Hematopoietic multipotent progenitor cell treated with erythropoietin and hydrocortisone succinate and interleukin-3 and kit ligand, for 17 days (in vitro differentiated cells): ENCODE data around the gene IRGC.

Source experiments
- DNase-seq: peaks from one replicate; pipeline ENCODE4 v3.0.0-alpha.2; 2015; ENCODE audit warnings: low spot score

Gene IRGC

DNA sequence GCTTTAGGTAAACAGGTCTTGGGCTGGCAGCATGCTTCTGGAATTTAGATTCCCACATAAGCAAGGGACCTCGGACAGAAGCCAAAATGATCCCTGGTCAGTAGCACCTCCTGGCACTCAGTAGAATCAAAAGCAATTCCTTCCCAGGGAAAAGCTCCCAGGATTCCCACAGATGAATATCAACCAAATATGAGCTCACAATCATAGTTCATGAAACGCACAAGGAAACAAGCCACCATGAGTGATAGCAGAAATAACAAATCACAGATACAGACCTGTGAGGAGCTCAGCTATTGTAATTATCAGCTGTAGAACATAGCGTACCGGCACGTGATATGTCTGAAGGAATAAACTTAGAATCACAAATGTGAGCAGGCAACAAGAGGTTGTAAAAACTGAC, 24.1 kb upstream of the IRGC start:
- no peak for DNase-seq

DNA sequence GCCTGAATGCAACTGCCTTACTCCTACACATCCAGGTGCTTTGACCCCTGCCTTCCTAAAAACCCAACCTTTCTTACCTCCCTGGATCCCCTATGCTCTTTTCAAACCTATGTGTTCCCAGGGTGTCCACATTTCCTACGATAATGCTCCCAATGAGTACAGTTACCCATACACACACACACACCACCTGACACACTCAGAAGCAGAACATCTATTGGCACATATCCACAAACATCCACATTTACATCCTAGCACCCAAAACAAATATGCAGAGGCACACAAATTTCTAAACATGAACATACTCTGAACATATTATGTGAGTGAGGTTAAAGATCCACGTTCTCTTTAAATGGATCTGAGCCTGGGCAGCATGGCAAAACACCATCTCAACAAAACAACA, 23.5 kb upstream of the IRGC start:
- DNase-seq = no peak

DNA sequence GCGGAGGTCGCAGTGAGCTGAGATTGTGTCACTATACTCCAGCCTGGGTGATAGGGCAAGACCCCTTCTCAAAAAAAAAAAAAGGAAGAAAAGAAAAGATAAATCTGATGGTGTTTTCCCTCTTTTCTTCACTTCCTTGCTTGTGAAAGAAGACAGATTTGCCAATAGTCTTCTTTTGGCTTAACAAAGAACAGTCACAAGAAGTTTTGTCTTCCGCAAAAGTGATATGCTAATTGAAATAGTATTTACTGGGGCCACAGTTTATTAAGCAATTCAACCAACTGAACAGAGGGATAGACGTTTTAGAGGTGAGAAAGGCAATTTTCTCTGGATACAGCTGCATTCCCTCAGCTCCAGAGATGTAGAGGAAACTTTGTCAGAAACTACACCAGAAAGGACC, 23.0 kb upstream of the IRGC start:
- no peak for DNase-seq

DNA sequence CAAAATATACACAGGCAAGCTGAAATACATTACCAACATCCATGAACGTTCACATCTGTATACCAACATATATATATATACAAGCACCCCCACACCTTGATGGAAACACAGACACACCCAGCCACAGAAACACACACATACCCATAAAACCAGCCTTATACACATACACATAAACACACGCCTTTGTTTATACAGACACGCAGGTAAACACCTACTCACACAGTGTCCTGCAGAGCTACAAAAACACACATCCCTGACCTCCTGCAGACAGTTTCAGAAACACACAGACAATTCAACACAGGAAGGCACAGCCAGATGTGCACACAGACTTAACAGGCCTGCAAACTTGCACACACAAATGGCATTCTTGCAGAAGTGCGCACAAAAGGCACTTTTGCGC, 21.3 kb upstream of the IRGC start:
- DNase-seq = no peak

DNA sequence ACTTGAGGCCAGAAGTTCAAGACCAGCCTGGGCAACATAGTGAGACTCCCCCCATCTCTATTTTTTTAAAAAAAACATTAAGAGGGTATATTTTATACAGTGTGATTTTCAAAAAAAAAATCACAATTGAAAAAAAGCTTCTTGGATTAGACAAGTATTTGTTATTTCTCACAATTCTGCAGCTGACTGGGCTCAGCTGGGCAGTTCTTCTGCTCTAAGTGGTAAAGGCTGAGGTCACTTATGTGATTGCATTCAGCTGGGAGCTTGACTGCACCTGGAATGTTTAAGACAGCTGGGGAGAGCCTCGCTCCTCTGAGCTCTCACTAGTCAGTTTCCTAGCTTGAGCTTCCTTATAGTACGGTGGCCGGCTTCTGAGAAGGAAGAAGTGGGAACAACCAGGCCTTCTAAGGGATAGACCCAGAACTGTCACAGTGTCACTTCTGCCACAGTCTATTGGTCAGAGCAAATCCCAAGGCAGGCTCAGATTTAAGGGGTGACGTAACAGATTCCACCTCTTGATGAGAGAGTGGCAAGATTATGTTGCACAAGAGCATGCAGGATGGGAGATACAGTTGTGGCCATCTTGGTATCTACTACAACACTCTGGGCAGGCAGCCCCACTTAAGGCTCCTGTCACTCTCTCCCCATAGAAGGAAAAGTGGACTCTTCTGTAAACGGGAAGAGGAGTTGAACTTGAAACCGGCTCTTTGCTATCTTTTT, 19.7 kb upstream of the IRGC start:
- DNase-seq = no peak

DNA sequence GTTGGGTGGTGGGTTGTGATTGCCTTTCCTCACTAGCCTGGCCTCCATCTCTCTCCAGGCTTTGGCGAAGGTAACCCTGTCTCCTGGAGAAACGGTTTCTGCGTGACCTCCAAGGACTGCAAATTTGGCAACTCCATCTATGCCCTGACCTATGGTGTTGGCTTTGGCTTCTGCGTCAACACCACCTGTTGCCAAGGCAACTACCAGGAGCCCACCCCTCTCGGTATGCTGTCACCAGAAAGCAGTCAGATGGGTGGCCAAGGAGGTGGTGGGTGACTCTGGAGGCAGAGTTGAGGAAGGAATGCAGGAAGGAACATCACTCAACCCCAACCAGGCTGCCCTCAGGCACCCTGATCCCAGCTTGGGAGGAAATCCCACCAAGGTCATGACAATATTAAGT, 18.6 kb upstream of the IRGC start:
- no peak for DNase-seq

DNA sequence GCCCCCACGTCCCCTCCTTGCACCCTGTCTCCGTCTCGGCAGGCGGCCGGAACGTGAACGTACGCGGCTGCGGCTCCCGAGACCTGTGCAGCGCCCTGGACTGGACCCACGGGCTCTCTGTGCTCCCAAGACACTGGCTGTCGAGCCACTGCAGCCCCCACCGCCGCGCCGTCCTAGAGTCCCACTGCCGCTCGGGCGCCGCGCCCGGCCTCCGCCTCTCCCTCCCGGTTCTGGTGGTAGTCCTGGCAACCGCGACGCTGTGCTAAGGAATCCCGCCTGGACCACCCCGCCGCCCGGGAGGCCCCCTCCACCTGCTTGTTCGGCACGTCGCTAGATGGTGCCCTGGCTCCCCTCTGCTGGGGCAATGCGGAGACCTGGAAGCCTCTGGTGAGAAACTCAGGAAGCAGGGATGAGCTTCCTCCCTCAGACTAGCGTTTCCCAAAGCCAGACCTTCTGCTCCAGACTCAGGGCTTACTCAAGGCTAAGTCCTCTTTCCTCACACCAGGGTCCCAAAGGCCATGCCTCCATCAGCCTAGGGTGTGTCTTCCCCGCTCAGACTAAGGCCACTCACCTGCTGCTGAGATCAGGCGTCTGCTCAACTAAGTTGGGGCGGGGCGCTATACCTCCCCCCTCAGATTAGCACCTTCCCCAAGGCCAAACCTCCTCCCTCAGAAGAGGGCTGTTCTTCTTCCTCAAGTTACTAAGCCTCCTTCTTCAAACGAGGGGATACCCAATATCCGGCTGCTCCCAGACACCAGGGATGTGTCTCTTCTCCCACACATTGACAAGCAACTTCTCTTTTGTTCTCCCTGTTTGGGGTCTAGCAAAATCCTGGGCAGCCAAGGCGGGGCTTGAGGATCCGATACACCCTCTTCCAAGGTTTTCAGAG, 16.1 kb upstream of the IRGC start:
- DNase-seq = no peak

DNA sequence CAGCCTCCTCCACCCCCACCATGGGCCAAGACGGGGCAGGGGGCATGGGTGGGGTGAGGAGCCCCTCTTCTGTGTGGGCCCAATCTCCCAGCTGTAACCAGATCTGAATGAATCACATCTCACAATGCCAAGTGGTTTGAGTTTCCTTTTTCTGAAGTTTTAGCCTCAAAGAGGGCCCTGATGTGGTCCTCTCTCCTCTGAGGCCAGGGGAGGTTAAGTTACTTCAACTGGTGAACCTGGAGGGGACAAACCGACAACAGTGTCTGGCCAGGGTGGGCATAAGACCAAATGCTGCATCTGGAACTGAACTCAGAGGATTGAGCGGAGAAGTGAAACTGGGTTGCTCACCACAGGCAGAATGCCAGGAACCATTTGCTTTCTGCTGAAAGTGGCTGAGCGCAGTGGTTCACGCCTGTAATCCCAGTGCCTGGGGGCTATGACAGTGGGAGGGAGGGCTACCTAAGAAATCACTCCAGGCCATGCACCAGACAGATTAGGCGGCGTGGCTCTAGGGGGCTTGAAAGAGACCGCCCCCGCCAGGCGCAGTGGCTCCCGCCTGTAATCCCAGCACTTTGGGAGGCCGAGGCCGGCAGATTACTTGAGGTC, 15.4 kb upstream of the IRGC start:
- no peak for DNase-seq

DNA sequence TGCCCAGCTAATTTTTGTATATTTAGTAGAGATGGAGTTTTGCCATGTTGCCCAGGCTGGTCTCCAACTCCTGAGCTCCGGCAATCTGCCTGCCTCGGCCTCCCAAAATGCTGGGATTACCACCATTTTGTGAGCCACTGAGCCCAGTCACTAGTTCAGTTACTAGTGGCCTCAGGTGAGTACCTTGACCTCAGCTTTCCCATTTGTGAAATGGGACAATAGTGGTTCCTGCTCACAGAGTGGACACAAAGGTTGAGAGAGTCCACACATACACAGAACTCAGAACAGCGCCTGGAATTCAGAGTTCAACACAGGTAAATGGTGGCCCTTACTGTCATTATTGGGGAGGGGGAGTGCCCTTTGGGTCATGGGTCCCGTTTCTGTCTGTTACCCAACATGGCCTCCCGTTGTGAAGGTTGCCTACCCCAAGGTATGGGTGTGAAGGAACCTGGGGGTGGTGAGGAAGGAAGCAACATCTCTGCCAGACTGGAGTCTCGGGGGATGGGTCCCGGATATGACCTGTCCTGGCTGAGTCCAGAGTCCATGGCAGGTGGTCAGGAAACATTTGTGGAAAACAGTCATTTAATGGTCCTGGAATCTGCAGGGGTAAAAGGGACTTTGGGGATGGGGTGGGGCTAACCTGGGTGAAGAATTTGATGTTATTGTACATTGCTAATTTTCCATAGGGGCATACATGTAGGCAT, 11.7 kb upstream of the IRGC start:
- DNase-seq = no peak

DNA sequence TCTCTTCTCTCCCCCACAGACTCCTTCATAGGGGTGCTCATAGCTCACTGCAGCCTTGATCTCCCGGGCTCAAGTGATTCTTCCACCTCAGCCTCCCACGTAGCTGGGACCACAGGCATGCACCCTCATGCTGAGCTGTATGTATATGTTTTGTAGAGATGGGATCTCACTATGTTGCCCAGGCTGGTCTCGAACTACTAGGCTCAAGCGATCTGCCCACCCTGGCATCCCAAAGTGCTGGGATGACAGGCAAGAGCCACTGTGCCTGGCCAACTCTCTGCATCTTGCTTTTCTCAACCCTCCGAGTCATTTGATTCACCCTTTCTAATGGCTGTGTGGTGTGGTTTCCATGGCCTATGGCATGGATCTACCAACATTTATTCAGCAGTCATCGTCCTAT, 10.1 kb upstream of the IRGC start:
- DNase-seq = no peak

DNA sequence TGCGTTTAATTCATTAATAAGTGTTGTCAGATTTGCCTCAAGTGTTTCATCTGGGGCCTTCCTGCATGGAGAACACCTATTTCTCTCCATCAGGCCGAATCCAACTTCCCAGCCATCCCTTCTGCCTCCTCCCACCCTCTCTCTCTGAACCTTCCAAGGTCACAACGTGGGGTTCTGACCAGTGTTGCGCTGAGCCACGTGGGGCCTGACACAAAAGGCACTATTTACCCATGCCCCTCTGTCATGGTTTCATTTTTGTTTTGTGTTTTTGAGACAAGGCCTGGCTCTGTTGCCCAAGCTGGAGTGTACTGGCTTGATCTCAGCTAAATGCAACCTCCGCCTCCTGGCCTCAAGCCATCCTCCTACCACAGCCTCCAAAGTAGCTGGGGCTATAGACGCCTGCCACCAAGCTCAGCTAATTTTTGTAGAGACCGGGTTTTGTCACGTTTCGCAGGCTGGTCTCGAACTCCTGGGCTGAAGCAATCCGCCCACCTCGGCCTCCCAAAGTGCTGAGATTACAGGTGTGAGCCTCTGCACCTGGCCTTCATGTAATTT, 8.6 kb upstream of the IRGC start:
- DNase-seq = no peak

DNA sequence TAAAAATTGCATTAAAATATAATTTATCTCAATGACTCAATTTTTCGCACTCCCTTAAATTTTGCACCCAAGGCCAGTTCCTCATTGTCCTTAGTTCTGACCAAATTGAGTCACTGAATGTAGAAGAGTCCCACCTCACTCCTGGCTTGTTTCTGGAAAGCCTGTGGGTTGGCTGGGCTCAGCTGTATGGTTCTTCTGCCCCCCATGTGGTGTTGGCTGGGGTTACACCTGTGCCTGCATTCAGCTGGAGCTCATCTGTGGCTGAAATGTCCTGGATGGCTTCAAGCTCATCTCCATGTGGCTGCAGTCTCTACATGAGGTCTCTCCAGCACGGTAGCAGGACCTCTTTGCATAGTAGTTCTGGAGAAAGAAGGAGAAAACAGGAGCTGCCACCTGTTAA, 7.2 kb upstream of the IRGC start:
- no peak for DNase-seq

DNA sequence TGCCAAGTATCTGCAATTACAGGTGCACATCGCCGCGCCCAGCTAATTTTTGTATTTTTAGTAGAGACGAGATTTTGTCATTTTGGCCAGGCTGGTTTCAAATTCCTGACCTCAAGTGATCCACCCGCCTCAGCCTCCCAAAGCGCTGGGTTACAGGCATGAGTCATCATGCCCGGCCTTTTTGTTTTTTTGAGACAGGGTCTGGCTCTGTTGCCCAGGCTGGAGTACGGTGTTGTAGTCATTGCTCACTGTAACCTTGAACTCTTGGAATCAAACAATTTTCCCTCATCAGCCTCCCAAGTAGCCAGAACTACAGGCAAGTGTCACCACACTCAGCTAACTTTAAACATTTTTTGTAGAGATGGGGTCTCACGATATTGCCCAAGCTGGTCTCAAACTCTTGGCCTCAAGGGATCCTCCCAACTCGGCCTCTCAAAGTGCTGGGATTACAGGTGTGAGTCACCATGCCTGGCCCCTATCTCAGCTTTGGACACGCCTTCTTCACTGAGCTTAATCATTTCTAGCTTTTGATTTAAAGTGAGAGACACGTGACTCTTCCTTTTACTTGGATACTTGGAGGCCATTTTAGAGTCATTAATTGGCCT, 4.0 kb upstream of the IRGC start:
- DNase-seq = no peak

DNA sequence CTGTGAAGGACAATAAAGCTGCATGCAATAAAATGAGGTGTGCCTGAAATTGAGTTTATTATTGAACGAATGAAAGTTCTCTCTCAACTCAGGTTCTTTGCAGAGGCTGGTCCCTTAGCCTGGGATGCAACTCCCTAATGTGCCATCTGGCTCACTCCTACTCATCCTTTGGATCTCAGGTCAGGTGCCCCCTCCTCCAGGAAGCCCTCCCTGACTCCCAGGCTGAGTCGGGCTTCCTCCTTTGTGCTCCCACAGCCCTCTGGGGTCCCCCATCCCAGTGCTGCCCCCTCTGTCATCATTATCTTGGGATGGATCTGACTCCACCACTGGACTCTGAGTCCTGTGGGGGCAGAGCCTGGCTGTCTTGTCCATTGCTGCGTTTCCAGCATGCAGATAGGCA, 2.7 kb upstream of the IRGC start:
- DNase-seq = no peak

DNA sequence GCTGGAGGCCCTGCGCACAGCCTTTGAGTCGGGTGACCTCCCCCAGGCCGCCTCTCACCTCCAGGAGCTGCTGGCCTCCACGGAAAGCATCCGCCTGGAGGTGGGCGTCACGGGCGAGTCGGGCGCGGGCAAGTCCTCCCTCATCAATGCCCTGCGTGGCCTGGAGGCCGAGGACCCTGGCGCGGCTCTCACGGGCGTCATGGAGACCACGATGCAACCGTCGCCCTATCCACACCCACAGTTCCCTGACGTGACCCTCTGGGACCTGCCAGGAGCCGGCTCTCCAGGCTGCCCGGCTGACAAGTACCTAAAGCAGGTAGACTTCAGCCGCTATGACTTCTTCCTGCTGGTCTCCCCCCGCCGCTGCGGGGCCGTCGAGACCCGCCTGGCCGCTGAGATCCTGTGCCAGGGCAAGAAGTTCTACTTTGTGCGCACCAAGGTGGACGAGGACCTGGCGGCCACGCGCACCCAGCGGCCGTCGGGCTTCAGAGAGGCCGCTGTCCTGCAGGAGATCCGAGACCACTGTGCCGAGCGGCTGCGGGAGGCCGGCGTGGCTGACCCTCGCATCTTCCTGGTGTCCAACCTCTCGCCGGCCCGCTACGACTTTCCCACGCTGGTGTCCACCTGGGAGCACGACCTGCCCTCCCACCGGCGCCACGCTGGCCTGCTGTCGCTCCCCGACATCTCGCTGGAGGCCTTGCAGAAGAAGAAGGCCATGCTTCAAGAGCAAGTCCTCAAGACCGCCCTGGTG, 2.9 kb downstream of the IRGC start:
- DNase-seq = no peak

DNA sequence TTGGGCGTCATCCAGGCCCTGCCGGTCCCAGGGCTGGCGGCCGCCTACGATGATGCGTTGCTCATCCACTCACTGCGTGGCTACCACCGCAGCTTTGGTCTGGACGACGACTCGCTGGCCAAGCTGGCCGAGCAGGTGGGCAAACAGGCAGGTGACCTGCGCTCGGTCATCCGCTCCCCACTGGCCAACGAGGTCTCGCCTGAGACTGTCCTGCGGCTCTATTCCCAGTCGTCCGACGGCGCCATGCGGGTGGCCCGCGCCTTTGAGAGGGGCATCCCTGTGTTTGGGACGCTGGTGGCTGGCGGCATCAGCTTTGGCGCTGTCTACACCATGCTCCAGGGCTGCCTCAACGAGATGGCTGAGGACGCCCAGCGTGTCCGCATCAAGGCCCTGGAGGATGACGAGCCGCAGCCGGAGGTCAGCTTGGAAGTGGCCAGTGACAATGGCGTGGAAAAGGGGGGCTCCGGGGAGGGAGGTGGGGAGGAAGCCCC, 3.5 kb downstream of the IRGC start:
- no peak for DNase-seq

DNA sequence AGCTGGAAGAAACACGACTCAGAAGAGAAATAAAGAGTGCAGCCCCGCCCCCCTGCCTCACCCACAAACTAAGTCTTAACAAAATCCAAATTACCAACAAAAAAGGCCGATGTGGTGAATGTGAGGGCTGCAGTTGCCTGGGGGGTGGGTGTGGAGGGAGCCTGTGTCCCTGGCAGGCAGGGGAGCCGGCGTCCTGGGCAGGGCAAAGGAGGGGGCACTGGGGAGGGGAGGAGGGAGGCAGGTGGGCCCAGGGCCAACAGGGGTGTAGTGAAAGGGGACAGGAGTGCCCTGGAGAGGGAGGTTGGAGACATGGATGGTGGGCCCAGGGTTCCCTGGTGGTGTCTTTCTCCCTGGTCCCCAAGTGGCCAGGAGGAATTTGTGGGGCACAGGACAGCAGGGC, 4.0 kb downstream of the IRGC start:
- no peak for DNase-seq

DNA sequence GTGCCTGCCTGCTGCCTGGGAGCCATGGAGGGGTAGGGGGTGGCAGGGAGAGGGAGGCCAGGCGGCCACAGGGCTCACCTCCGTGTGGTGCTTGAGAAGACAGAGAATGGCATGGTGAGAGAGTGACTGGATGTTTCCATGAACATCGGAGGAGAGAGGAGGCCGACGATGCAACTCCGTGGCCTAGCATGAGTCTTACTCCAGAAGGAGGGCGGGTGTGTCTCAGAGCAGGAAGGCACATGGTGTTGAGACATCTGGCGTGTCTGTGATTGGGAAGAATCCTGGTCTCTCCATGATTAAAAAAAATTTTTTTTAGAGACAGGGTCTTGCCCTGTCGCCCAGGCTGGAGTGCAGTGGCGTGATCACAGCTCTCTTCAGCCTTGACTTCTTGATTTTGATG, 5.1 kb downstream of the IRGC start:
- no peak for DNase-seq

DNA sequence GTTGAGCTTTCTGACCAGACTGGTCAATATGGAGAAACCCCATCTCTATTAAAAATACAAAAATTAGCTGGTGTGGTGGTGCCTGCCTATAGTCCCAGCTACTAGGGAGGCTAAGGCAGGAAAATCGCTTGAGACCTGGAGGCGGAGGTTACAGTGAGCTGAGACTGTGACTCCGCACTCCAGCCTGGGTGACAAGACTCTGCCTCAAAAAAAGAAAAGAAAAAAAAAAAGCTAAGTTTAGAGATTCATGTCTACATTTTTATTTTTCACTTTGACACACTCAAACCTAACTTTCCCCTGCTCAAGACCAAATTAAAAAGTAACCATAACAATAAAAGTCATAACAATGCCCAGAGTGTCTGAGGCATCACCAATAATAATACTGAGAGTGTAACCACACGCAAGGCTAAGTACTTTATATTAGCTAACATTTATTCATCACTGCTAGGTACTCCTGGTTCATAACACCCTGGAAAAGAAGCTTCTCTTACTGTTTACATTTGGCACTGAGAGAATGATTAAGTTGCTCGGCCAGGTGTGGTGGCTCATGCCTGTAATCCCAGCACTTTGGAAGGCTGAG, 5.7 kb downstream of the IRGC start:
- DNase-seq = no peak

DNA sequence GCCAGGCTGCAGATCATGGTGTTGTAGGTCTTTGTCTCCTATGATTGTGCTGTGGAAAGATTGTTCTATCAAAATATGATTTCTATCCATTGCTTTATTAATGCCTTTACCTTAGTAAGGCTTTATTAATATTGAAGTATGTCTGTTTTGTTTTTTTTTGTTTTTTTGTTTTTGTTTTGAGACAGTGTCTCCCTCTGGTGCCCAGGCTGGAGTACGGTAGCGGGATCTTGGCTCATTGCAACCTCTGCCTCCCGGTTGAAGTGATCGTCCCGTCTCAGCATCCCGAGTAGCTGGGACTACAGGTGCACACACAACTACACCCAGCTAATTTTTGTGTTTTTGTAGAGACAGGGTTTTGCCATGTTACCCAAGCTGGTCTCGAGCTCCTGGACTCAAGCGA, 7.7 kb downstream of the IRGC start:
- no peak for DNase-seq

DNA sequence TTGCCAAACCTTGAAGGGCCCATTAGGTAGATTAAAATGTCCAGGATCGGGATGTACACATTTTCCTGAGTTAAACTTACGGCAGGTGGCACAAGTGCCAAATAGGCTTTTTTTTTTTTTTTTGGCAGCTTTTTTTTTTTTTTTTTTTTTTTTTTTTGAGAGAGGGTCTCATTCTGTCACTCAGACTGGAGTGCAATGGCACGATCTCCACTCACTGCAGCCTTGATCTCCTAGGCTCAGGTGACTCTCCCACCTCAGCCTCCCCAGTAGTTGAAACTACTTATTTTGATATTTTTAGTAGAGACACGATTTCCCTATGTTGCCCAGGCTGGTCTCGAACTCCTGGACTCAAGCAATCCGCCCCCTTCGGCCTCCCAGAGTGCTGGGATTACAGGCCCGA, 9.0 kb downstream of the IRGC start:
- no peak for DNase-seq
